ENCODE results near the gene CCDC30. TPM values are rescaled to one million over a fixed set of nuclear protein-coding genes. Genes with fewer than 3 reads are reported as not detected.

CCDC30 gene
- total RNA-seq, 1 experiment from 2014 or later: 1.3 TPM

- in situ Hi-C loops (cut with HindIII; ENCODE audit: low pct_unique_long_range_greater_than_20kb, low sequenced_read_pairs): no loop called here
- Histone ChIP-seq H3K4me3 (ENCODE audit: low read depth in 2 of 2, low read length in 2 of 2) (no peak overlapping the region), H3K9me3 (ENCODE audit: control insufficient read depth, insufficient read depth, low read depth, low read length) (no peaks in the 10 kb centered on the region), H3K4me1 (ENCODE audit: control insufficient read depth, insufficient read depth, low read length) (no peaks in the 10 kb centered on the region), H3K36me3 (ENCODE audit: control insufficient read depth, insufficient read depth, low read length) (no peaks in the 10 kb centered on the region), H3K27me3 (ENCODE audit: control insufficient read depth, insufficient read depth, low read length) (no peaks in the 10 kb centered on the region), H3K27ac (ENCODE audit: low read length) (no peak overlapping the region)
- CTCF ChIA-PET: no interaction called here
- TF ChIP-seq POLR2AphosphoS5 (IDR thresholded peaks at IDR 0.05; ENCODE audit: low read depth, low read length): no peak
- TF ChIP-seq TCF7L2 (IDR thresholded peaks at IDR 0.05; ENCODE audit: low read depth, low read length): no peak
- TF ChIP-seq CTCF (IDR thresholded peaks at IDR 0.05): no peak
- TF ChIP-seq, protein P1, sequence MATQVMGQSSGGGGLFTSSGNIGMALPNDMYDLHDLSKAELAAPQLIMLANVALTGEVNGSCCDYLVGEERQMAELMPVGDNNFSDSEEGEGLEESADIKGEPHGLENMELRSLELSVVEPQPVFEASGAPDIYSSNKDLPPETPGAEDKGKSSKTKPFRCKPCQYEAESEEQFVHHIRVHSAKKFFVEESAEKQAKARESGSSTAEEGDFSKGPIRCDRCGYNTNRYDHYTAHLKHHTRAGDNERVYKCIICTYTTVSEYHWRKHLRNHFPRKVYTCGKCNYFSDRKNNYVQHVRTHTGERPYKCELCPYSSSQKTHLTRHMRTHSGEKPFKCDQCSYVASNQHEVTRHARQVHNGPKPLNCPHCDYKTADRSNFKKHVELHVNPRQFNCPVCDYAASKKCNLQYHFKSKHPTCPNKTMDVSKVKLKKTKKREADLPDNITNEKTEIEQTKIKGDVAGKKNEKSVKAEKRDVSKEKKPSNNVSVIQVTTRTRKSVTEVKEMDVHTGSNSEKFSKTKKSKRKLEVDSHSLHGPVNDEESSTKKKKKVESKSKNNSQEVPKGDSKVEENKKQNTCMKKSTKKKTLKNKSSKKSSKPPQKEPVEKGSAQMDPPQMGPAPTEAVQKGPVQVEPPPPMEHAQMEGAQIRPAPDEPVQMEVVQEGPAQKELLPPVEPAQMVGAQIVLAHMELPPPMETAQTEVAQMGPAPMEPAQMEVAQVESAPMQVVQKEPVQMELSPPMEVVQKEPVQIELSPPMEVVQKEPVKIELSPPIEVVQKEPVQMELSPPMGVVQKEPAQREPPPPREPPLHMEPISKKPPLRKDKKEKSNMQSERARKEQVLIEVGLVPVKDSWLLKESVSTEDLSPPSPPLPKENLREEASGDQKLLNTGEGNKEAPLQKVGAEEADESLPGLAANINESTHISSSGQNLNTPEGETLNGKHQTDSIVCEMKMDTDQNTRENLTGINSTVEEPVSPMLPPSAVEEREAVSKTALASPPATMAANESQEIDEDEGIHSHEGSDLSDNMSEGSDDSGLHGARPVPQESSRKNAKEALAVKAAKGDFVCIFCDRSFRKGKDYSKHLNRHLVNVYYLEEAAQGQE (IDR thresholded peaks at IDR 0.05; ENCODE audit: insufficient read depth in 1 of 2, low read depth in 2 of 2, low read length in 1 of 2): no peak
- no peak for TF ChIP-seq SIN3A (IDR thresholded peaks at IDR 0.05; ENCODE audit: borderline replicate concordance, insufficient read depth, low read depth, low read length)
- BruUV-seq (replicated peaks): no TSS peak
- DNase-seq (ENCODE audit: low read depth, low spot score) (no peak), ATAC-seq (no peak)
- POLR2A ChIA-PET: no interaction called here
- intact Hi-C loops (cut with micrococcal nuclease; ENCODE audit: unreplicated experiment): no loop called here
These were observed 88.1 kb downstream of the CCDC30 start for GRCh38 chr1:42551180-42551579.

DNA sequence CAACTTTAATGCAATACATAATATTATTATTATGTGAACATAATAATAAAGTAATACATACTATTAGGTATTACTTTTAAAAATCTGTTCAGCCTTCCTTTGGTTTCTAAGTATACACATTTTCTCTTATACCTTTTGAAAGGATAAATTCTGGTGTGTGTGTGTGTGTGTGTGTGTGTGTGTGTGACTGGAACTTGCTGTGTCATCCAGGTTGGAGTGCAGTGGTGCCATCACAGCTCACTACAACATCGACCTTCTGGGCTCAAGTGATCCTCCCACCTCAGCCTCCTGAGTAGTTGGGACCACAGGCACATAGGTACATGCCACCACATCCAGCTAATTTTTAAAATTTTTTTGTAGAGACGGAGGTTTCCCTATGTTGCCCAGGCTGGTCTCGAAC is 88.5 kb downstream of the CCDC30 start:
- no peaks in the 10 kb centered on the region for H3K36me3 ChIP-seq (ENCODE audit: control insufficient read depth, insufficient read depth, low read length)
- intact Hi-C loops (cut with micrococcal nuclease; ENCODE audit: unreplicated experiment): no loop called here
- no peak overlapping the region for H3K27ac ChIP-seq (ENCODE audit: low read length)
- in situ Hi-C loops (cut with HindIII; ENCODE audit: low pct_unique_long_range_greater_than_20kb, low sequenced_read_pairs): no loop called here
- no peaks in the 10 kb centered on the region for H3K4me1 ChIP-seq (ENCODE audit: control insufficient read depth, insufficient read depth, low read length)
- H3K4me3 ChIP-seq (ENCODE audit: low read depth in 2 of 2, low read length in 2 of 2): no peak overlapping the region
- no peaks in the 10 kb centered on the region for H3K27me3 ChIP-seq (ENCODE audit: control insufficient read depth, insufficient read depth, low read length)
- CTCF ChIA-PET: no interaction called here
- POLR2A ChIA-PET: no interaction called here
- DNase-seq (ENCODE audit: low read depth, low spot score) (no peak), ATAC-seq (no peak)
- no peaks in the 10 kb centered on the region for H3K9me3 ChIP-seq (ENCODE audit: control insufficient read depth, insufficient read depth, low read depth, low read length)
- TF ChIP-seq SIN3A (IDR thresholded peaks at IDR 0.05; ENCODE audit: borderline replicate concordance, insufficient read depth, low read depth, low read length): no peak
- no peak for TF ChIP-seq TCF7L2 (IDR thresholded peaks at IDR 0.05; ENCODE audit: low read depth, low read length)
- TF ChIP-seq POLR2AphosphoS5 (IDR thresholded peaks at IDR 0.05; ENCODE audit: low read depth, low read length): no peak
- TF ChIP-seq, protein P1 (IDR thresholded peaks at IDR 0.05; ENCODE audit: insufficient read depth in 1 of 2, low read depth in 2 of 2, low read length in 1 of 2): no peak
- TF ChIP-seq CTCF (IDR thresholded peaks at IDR 0.05): no peak
- no TSS peak for BruUV-seq (replicated peaks)

Data from Panc1 (cell line).